B cell (primary cell): ENCODE data around the gene LRRN2. TPM values are rescaled to one million over a fixed set of nuclear protein-coding genes. Genes with fewer than 3 reads are reported as not detected.

Experiments
- ATAC-seq: fragments of 200-7000 bp; cut with Tn5 transposase; one replicate; pipeline ENCODE4 v1.10.0; 2021; ENCODE audit warnings: low read depth, mild to moderate bottlenecking, moderate number of reproducible peaks, moderate library complexity
- CTCF ChIA-PET: fragments of 350-600 bp; sonication (Branson Sonifier 250); formaldehyde crosslinking; loops from one replicate; lab custom pipeline; 2021; ENCODE audit warnings: antibody characterized with exemption, inconsistent platforms; lab: Charles Lee
- POLR2A ChIA-PET: fragments of 350-600 bp; sonication (Branson Sonifier 250); formaldehyde crosslinking; loops from one replicate; lab custom pipeline; 2021; ENCODE audit warnings: antibody characterized with exemption; lab: Charles Lee
- DNase-seq: peaks from one replicate; pipeline ENCODE4 v3.0.0; 2013
- H2AFZ ChIP-seq: 2 replicates; pipeline ENCODE4 v1.6.1; 2012; ENCODE audit warnings: mild to moderate bottlenecking, low read depth, low read length; ENCODE audit not compliant: insufficient read depth, poor library complexity, severe bottlenecking
- H3K27ac ChIP-seq, 2 donors: 1 replicate in 1 of 2; 2 replicates in 1 of 2; pipeline ENCODE4 v1.5.1; 2012 to 2013; ENCODE audit warnings: low read length in 2 of 2, mild to moderate bottlenecking in 2 of 2, moderate library complexity in 1 of 2
- H3K27me3 ChIP-seq, 4 experiments: fragments of 200-600 bp in 1 of 4; sonication (generic) in 1 of 4; replicated peaks in 1 of 4; 1 replicate in 2 of 4; 2 replicates in 2 of 4; pipeline versions ENCODE4 v1.6.1 to v1.7.0; 2013 to 2016; ENCODE audit warnings: low read length in 3 of 4, mild to moderate bottlenecking in 2 of 4, mixed read lengths in 1 of 4, moderate library complexity in 1 of 4; ENCODE audit not compliant: insufficient read depth in 4 of 4, control insufficient read depth in 3 of 4; ENCODE audit errors: control extremely low read depth in 1 of 4
- H3K36me3 ChIP-seq, 2 experiments: replicated peaks in 1 of 2; 1 replicate in 1 of 2; 2 replicates in 1 of 2; pipeline versions ENCODE4 v1.6.1 to v1.7.1; 2013; ENCODE audit warnings: low read length in 1 of 2; ENCODE audit not compliant: insufficient read depth in 2 of 2, control insufficient read depth in 1 of 2; ENCODE audit errors: control extremely low read depth in 1 of 2, extremely low read depth in 1 of 2
- H3K4me1 ChIP-seq, 2 donors: fragments of 200-600 bp in 1 of 2; sonication (generic) in 1 of 2; 1 replicate in 1 of 2; 2 replicates in 1 of 2; pipeline versions ENCODE4 v1.5.1 to v1.6.1; 2013 to 2017; ENCODE audit warnings: low read length in 2 of 2; ENCODE audit not compliant: control insufficient read depth in 2 of 2, insufficient read depth in 2 of 2
- H3K4me2 ChIP-seq: replicated peaks from 2 replicates; pipeline ENCODE3; 2012; ENCODE audit warnings: mild to moderate bottlenecking, low read depth, low read length; ENCODE audit not compliant: poor library complexity, severe bottlenecking
- H3K4me3 ChIP-seq, 5 experiments: fragments of 200-600 bp in 1 of 5; sonication (generic) in 1 of 5; 1 replicate in 3 of 5; 2 replicates in 2 of 5; pipeline versions ENCODE4 v1.5.1 to v1.7.0; 2011 to 2016; ENCODE audit warnings: low read length in 4 of 5, mild to moderate bottlenecking in 4 of 5, low read depth in 2 of 5, control low read depth in 1 of 5, moderate library complexity in 1 of 5; ENCODE audit not compliant: insufficient read depth in 1 of 5; ENCODE audit errors: control extremely low read depth in 1 of 5, extremely low read depth in 1 of 5
- H3K79me2 ChIP-seq: fragments of 200-600 bp; sonication (generic); one replicate; pipeline ENCODE4 v1.6.0; 2016; ENCODE audit warnings: low read length; ENCODE audit not compliant: control insufficient read depth, insufficient read depth
- H3K9ac ChIP-seq: fragments of 200-600 bp; sonication (generic); 2 replicates; pipeline ENCODE4 v1.6.1; 2017; ENCODE audit warnings: mild to moderate bottlenecking, low read length, moderate library complexity
- H3K9me3 ChIP-seq, 3 donors: one replicate each; pipeline versions ENCODE4 v1.6.1 to v1.7.1; 2013; ENCODE audit warnings: low read length in 2 of 3; ENCODE audit not compliant: control insufficient read depth in 2 of 3, insufficient read depth in 1 of 3; ENCODE audit errors: control extremely low read depth in 1 of 3
- H4K20me1 ChIP-seq: 2 replicates; pipeline ENCODE4 v1.6.0; 2012; ENCODE audit warnings: mild to moderate bottlenecking, low read length; ENCODE audit not compliant: insufficient read depth, control insufficient read depth, poor library complexity, severe bottlenecking
- H3K27ac Mint-ChIP-seq: one replicate; pipeline ENCODE4 v1.8.0; 2021; ENCODE audit warnings: mixed read lengths
- H3K27me3 Mint-ChIP-seq: one replicate; pipeline ENCODE4 v1.8.0; 2021; ENCODE audit warnings: mixed read lengths
- H3K4me1 Mint-ChIP-seq: one replicate; pipeline ENCODE4 v1.8.0; 2021; ENCODE audit warnings: mixed read lengths
- H3K4me3 Mint-ChIP-seq: one replicate; pipeline ENCODE4 v1.8.0; 2021; ENCODE audit warnings: mixed read lengths
- H3K9me3 Mint-ChIP-seq: one replicate; pipeline ENCODE4 v1.8.0; 2022; ENCODE audit warnings: mixed read lengths; ENCODE audit not compliant: insufficient read depth
- CTCF ChIP-seq: fragments of 200-600 bp; IDR thresholded peaks from one replicate; pipeline ENCODE4 v1.8.0; 2022; ENCODE audit warnings: antibody characterized with exemption, mild to moderate bottlenecking
- EZH2 ChIP-seq: IDR thresholded peaks from 2 replicates; pipeline ENCODE4 v1.6.1; 2012; ENCODE audit warnings: borderline replicate concordance, low read depth, mild to moderate bottlenecking, moderate library complexity, low read length; ENCODE audit not compliant: insufficient read depth, poor library complexity, severe bottlenecking
- WGBS: methylation state at CpG from one replicate; pipeline ENCODE4 v1.1.5; 2013; ENCODE audit warnings: missing lambda C conversion rate; ENCODE audit not compliant: insufficient coverage; 5-methylcytosine and 5-hydroxymethylcytosine counted together
- intact Hi-C: fragments of 100-400 bp; cut with micrococcal nuclease; formaldehyde crosslinking; loops from one replicate; pipeline ENCODE4 v1.10.0; 2022
- polyA plus RNA-seq: library from polyadenylated mRNA; depleted of rRNA; stranded (reverse); fragments of >200 nt; gene quantifications from 2 replicates; pipeline ENCODE4 v1.2.3, GENCODE V29; 2012
- total RNA-seq, 2 donors: library from RNA; stranded (reverse); fragments of 120-200 nt in 1 of 2; gene quantifications; 1 replicate in 1 of 2; 2 replicates in 1 of 2; pipeline versions ENCODE4 v1.2.3 to v1.2.4, GENCODE V29; 2013 to 2022

The LRRN2 gene
- total and polyA plus RNA-seq, 2 donors (not counting 1 experiment from before 2014, with no cell fraction given) = not detected

- H3K27ac Mint-ChIP-seq = no peak overlapping the region
Observed at GRCh38 chr1:204658295-204658694, 27.2 kb downstream of the LRRN2 start.

More at GRCh38 chr1:204658295-204658694, 27.2 kb downstream of the LRRN2 start:
- Histone ChIP-seq H3K27ac (no peak overlapping the region), H3K9ac (no peak overlapping the region), H3K79me2 (no peaks in the 10 kb centered on the region), H3K27me3 (peaks cover 0 to 5% (median 0%) of the 10 kb centered on the region in 4 experiments), H3K4me3 (no peak overlapping the region), H3K4me2 (no peak overlapping the region), H4K20me1 (no peaks in the 10 kb centered on the region), H2AFZ (no peak overlapping the region), H3K9me3 (no peaks in the 10 kb centered on the region), H3K4me1 (no peaks in the 10 kb centered on the region), H3K36me3 (no peaks in the 10 kb centered on the region)
- TF ChIP-seq CTCF (no peak), EZH2 (no peak)
- ChIA-PET CTCF (no interaction called here), POLR2A (no interaction called here)
- no CpG with 5 or more reads among the region's 1 CpG for WGBS
- Mint-ChIP-seq H3K4me3 (no peak overlapping the region), H3K27me3 (peaks cover 15% of the 10 kb centered on the region), H3K4me1 (no peaks in the 10 kb centered on the region), H3K9me3 (no peaks in the 10 kb centered on the region)
- intact Hi-C loops = no loop called here
- DNase-seq (no peak), ATAC-seq (no peak)
